ES-I3 (cell line): ENCODE measurements around the gene ZNF32.

ENCODE experiments used
- H3K36me3 ChIP-seq: 2 replicates; pipeline ENCODE4 v1.6.1; 2013; ENCODE audit warnings: mild to moderate bottlenecking, low read length, control low read depth, moderate library complexity; ENCODE audit not compliant: insufficient read depth
- H3K4me1 ChIP-seq: 2 replicates; pipeline ENCODE4 v1.6.1; 2013; ENCODE audit warnings: mild to moderate bottlenecking, control low read depth, low read length; ENCODE audit not compliant: insufficient read depth
- H3K9ac ChIP-seq: 2 replicates; pipeline ENCODE4 v1.6.1; 2013; ENCODE audit warnings: low read depth, mild to moderate bottlenecking, low read length, moderate library complexity
- H3K9me3 ChIP-seq: 2 replicates; pipeline ENCODE4 v1.6.1; 2013; ENCODE audit warnings: mild to moderate bottlenecking, low read length, moderate library complexity; ENCODE audit not compliant: control insufficient read depth, insufficient read depth

Gene ZNF32, protein sequence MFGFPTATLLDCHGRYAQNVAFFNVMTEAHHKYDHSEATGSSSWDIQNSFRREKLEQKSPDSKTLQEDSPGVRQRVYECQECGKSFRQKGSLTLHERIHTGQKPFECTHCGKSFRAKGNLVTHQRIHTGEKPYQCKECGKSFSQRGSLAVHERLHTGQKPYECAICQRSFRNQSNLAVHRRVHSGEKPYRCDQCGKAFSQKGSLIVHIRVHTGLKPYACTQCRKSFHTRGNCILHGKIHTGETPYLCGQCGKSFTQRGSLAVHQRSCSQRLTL

DNA sequence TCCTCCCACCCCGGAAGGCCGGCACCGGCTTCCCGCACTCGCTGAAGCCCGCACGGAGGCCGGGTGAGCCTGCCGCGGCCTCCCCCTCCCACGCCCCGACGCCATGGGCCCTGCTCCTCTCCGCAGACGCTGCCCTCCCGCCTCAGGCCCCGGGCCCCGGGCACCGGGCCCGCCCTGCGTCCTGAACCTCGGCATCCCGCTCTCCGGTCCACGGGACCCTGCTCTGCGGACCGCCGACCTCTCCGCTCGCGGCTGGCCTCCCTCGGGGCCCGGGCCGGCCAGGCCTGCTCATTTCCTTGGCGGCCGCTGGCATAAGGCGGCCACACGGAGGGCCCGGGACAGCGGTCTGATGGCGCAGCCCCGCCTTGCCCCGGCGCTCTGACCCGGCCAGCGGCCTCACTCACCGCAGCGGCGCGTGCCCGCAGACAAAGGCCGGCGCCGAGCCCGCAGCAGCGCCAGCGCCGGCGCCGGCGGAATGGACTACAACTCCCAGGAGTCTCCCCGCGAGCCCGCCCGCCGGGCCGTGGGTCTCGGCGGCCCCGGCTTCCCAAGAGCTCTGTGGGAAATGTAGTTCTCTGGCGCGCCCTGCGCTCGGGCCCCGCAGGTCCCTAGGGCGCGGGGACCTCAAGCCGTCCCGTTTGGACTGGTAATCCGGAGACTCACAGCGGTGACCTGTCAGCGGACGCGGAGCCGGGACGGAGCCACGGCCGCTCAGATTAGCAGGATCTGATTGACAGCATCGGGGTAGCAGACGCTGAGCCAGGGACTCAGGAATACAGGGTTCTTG, at the start of gene ZNF32:
TSS of gene ZNF32 (minus strand) at position 484 of the 787 bp plus-strand sequence. CDS start 2,748 bp downstream, outside the sequence.
- Histone ChIP-seq H3K36me3 (peaks cover 23% of the 10 kb centered on the region), H3K9ac (peak within 1 kb of the TSS; percentile 45), H3K4me1 (no peaks in the 10 kb centered on the region; the same call in 1 of the 2 replicates), H3K9me3 (peaks cover 21% of the 10 kb centered on the region)

DNA sequence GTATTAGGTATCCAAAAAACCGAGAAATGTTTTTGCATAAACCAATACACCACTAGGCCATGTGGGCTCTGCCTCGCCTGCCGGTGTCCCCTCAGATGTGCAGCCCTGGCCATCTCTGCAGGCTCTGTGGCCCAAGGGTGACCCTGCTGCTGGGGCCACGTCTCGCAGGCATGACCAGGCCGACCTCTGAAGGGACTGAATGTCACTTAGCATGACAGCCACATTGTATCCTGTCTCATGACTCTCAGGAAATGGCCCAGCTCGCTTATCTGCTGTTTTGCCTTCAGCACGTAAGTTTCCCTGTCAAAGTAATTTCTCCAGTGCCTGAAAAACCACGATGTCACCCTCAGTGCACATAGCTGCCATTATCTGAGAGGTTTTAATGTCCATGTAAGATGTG, 49.5 kb upstream of the ZNF32 start:
- H3K9ac ChIP-seq: no peak overlapping the region
- no peaks in the 10 kb centered on the region for H3K4me1 ChIP-seq
- H3K9me3 ChIP-seq: no peaks in the 10 kb centered on the region
- no peaks in the 10 kb centered on the region for H3K36me3 ChIP-seq

DNA sequence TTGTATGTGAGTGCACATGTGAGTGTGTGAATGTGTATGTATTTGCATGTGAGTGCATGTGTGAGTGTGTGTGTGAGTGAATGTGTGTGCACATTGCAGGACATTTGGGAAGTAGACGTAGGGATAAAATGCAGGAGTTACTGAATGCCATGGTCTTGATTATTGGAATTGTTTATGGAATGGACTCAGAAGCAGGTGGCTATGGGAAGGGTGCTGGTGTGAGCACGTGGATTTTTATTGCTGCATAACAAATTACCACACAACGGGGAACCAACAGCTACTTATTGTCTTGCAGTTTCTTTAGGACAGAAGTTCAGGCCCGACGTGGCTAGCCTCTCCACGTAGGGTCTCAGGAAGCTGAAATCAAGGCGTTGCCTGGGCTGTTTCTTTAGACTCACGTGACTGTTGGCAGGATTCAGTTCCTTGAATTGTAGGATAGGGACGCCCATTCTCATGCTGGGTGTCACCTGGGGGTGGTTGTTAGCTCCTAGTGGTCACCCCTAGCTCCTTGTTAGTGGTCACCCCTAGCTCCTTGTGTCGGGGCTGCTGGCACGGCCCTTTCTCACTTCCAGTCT, 48.3 kb upstream of the ZNF32 start:
- no peaks in the 10 kb centered on the region for H3K36me3 ChIP-seq
- H3K4me1 ChIP-seq: no peaks in the 10 kb centered on the region
- H3K9me3 ChIP-seq: no peaks in the 10 kb centered on the region
- no peak overlapping the region for H3K9ac ChIP-seq

DNA sequence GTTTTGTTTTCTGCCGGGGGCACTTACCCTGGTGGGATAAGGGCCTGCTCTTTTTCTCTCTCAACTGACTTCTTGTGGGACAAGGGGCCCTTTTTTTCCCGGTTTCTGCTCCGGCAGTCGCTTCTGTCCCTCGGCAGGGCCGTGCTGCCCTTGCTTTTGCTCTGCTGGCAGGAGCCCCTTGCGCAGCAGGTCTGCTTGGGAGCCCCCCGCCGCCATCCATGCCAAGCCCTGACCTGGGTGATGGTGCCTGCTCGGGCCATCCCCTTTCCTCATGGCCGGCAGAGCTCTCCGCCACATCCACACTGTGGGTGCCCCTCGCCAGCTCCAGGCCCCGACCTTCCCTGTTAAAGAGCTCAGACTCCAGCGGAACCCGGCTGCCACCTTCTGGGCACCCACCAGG, 47.0 kb upstream of the ZNF32 start:
- Histone ChIP-seq H3K4me1 (no peaks in the 10 kb centered on the region), H3K36me3 (no peaks in the 10 kb centered on the region), H3K9me3 (no peaks in the 10 kb centered on the region), H3K9ac (no peak overlapping the region)

DNA sequence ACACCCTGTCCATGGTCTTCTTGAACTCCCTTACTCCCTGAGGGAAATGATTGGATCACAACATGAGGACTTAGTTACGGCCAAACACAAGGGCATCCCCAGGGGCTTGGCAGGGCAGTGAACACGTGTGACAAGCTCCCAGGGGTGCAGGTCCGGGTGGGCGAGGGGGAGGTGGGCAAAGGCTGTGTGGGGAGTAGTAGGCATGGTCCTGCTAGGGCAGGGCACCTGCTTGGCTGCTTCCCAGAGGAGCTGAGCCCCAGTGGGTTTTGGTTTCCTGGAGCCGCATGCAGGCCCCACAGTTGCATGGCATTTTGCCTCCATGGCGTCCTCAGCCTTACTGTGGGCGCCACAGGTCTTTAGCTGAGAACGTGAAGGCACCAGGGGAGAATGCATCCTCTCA, 46.6 kb upstream of the ZNF32 start:
- Histone ChIP-seq H3K9ac (no peak overlapping the region), H3K9me3 (no peaks in the 10 kb centered on the region), H3K4me1 (no peaks in the 10 kb centered on the region), H3K36me3 (no peaks in the 10 kb centered on the region)

DNA sequence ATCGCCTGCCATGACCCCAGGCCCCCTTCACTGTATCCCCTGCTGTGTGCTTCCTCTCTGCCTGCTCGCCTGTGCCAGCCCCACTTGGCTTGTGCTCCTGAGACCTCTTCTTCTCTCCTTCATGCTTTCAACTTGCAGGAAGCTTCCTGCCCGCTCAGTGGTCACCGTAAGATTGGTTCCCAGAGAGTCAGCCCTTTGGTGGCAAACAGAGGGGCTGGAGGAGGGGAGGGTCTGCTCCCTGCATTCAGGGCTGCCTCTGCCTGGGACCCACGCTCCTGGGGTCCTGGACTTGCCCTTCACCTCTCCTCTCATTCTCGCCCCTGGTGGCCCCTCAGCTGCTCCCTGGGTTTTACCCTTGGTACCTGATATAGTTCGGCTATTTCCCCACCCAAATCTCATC, 45.8 kb upstream of the ZNF32 start:
- Histone ChIP-seq H3K9ac (no peak overlapping the region), H3K36me3 (no peaks in the 10 kb centered on the region), H3K4me1 (no peaks in the 10 kb centered on the region), H3K9me3 (no peaks in the 10 kb centered on the region)

DNA sequence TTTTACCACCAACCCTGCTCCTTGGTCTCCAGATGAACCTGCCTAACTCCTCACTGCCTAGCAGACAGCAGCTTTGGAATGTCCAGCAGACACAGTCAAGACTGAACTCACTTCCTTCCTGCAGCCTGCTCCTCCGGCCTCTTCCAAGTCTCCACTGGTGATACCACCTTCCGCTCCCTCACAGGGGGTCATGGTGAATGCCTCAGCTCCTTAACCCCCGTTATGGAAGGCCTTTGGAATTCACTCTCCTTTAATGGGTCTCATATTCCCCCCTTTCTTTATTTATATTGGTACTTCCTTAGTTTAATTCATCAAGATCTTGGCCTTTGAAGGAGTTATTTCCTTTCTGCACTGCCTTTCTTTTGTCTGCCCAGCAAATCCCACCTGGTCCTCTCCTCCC, 44.9 kb upstream of the ZNF32 start:
- Histone ChIP-seq H3K4me1 (no peaks in the 10 kb centered on the region; the same call in 1 of the 2 replicates), H3K9me3 (no peaks in the 10 kb centered on the region), H3K36me3 (no peaks in the 10 kb centered on the region), H3K9ac (no peak overlapping the region)

DNA sequence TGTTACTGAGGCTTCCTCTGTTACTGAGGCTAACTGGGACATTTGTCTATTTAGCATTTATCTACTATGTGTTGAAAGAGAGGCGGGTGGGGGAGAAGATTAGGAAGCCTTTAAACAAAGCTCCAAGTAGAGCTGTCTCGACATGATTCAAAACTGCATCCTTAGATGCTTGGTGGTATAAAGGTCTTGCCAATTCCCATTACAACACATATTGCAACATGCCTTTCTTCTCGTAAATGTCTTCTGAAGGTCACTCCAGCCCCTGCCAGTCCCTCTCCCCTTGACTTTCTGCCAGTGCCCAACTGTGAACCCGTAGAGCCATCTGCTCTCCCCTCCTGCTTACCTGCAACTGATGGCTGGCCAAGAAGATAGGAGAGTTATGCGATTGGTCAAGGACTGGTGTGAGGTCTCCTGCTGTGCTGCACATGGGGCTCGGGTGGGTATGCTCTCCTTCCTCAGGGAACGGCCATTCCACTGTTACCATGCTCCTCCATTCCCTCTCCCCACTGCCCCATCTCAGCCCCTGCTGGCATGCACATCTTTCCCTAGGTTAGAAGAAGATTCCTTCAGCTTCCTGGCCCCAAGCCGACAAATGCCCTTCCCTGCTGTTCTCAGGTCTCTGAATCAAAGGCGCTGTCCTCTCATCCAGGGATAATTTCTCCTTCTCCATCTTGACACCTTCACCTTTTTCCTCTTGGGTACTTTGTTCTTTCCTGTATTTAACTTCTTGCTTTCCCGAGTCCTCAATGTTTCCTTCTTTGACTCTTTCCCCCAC, 43.6 kb upstream of the ZNF32 start:
- H3K4me1 ChIP-seq: no peaks in the 10 kb centered on the region; the same call in 1 of the 2 replicates
- no peak overlapping the region for H3K9ac ChIP-seq
- H3K36me3 ChIP-seq: no peaks in the 10 kb centered on the region
- H3K9me3 ChIP-seq: no peaks in the 10 kb centered on the region

DNA sequence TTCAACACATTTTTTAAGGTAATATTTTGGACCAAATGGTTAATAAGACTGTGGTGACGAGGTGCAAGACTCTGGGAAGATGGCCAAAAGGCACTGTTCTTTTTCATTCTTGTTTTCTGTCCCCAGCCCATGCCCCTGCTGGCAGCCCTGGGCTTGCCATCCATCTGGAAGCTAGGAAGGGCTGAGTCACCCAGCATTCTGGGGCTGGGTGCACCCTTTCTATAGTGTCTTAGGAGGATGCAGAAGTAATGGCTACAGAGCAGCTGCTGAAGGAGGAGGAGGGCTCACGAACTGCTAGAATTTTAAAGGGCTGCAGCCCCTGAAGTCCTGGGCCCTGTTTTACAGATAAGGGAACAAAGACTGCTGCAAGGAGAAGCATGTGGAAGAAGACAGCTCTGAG, 42.8 kb upstream of the ZNF32 start:
- Histone ChIP-seq H3K9me3 (no peaks in the 10 kb centered on the region), H3K36me3 (no peaks in the 10 kb centered on the region), H3K4me1 (no peaks in the 10 kb centered on the region; the same call in 1 of the 2 replicates), H3K9ac (no peak overlapping the region)

DNA sequence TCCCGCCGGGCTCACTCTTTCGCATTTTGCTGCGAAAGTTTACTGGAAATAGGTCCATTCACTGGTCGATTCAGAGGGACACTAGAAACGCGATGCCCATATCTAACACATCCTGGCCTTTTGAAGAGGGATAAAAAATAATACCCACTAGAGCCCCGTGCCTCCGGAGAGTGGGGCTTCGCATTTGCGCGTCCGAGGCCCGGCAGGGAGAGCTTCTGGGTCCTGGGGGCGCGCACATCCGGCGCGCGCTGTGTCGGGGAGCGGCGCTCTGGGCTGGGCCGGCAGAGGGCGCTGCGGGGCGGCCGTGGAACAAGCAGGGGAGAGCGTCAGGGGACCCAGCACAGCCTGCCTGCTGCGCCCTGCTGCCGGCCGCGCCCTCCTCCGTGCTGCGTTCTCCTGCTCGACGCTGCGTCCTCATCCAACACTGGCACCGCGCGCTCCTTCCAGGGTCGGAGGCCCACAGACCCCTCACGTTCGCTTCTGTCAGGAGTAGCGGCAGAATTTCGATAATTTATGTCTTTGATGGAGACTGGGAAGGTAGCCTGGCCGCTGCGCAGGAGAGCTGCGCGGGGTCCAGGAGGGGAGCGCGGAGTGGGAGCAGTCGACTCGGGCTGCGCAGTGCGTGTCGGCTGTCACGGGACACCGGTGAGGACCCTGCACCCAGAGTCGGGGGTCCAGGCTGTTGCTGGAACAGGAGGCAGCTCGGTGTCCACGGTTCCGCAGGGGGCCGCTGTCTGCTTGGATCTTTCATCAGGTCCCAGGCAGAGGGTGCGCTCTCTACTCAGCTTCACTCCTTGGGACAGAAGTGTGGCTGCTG, 41.5 kb upstream of the ZNF32 start:
- H3K9me3 ChIP-seq: no peaks in the 10 kb centered on the region
- no peaks in the 10 kb centered on the region; the same call in 1 of the 2 replicates for H3K4me1 ChIP-seq
- no peaks in the 10 kb centered on the region for H3K36me3 ChIP-seq
- peak overlapping the region; percentile 94 for H3K9ac ChIP-seq

DNA sequence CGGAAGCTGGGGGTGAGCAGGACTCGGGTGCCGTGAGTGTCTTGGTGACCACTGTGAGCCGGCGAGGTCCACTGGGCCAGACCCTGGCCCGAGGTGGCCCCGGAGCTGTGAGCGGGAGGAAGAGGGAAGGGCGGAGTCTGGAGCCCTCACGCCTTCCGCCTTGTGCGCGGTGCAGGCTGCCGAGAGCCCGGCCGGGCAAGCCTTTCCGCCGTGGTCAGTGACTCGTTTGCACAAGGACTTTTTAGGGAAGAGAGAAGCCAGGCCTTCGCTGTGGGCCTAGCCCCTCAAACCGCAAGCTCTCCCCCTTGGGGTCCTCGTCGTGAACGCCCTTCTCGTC, 40.9 kb upstream of the ZNF32 start:
- Histone ChIP-seq H3K9me3 (no peaks in the 10 kb centered on the region), H3K36me3 (no peaks in the 10 kb centered on the region), H3K4me1 (no peaks in the 10 kb centered on the region; the same call in 1 of the 2 replicates), H3K9ac (peak overlapping the region; percentile 94)

DNA sequence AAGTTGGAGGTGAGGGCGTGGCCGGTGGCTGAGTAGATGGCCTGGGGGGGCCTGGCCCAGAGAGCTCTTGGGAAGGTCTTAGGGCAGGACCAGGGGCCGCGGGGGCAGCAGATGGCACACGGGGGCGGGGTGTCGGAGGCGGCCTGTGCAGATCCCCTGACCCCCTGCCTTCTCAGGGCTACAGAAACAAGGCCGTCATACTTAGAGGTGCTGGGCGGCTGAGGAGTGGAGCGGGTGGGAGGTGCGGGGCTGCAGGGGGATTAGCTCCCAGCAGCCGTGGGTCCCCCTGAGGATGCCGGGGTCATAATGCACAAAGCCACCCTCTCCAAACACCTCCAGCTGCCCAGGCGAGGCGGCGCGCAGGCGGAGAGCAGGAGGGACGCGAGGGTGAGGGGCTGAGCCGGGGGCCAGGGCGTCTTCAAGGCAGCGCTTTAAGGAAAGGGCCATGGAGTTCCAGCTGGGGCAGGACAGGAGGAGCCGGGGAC, 40.4 kb upstream of the ZNF32 start:
- Histone ChIP-seq H3K9me3 (no peaks in the 10 kb centered on the region), H3K36me3 (no peaks in the 10 kb centered on the region), H3K9ac (peak overlapping the region; percentile 94; the same call in 1 of the 2 replicates), H3K4me1 (no peaks in the 10 kb centered on the region; the same call in 1 of the 2 replicates)

DNA sequence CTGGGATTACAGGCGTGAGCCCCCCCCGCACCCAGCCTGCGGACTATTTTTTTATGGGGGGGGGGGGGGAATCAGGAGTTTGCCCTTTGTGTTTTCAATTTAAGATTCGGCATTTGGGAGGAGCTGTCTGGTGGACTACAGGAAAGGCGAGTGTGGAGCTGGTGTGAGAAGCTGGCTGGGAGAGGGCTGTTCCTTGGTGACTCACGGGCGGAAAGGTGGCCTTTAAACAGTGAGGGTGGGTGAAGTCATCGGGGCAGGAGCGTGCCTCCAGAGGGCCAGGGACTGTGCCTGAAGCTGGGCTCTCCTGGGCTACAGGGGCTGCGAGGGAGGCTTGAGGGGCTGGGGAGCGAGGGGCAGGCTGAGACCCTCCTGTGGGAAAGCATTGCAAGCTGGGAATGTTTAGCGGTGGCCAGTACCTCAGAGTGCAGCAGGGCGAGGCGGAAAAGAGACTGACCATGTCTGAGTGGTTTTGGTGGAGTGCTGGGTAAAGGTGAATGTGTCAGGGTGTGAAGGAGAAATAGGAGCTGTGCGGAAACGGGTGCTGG, 39.7 kb upstream of the ZNF32 start:
- H3K9ac ChIP-seq: no peak overlapping the region
- H3K4me1 ChIP-seq: no peaks in the 10 kb centered on the region; the same call in 1 of the 2 replicates
- H3K36me3 ChIP-seq: no peaks in the 10 kb centered on the region
- no peaks in the 10 kb centered on the region for H3K9me3 ChIP-seq
